Smooth muscle cell (in vitro differentiated cells): Measurements from ENCODE around the gene JPH4. TPM values are rescaled to one million over a fixed set of nuclear protein-coding genes. Genes with fewer than 3 reads are reported as not detected.

Source experiments
- DNase-seq: peaks from one replicate; lab custom pipeline; 2025; ENCODE audit not compliant: unreplicated experiment; lab: John Stamatoyannopoulos, UW
- H2AFZ ChIP-seq: fragments of 200-600 bp; sonication (generic); 2 replicates; pipeline ENCODE4 v1.6.0; 2016; ENCODE audit warnings: antibody characterized with exemption, low read depth, mild to moderate bottlenecking
- H3F3A ChIP-seq: fragments of 200-600 bp; sonication (generic); 2 replicates; pipeline ENCODE4 v1.6.0; 2017; ENCODE audit warnings: antibody characterized with exemption, low read depth
- H3K27ac ChIP-seq: fragments of 200-600 bp; sonication (generic); 2 replicates; pipeline ENCODE4 v1.5.1; 2016; ENCODE audit warnings: low read depth, mild to moderate bottlenecking
- H3K27me3 ChIP-seq: fragments of 200-600 bp; sonication (generic); 2 replicates; pipeline ENCODE4 v1.6.1; 2016; ENCODE audit warnings: low read depth, mild to moderate bottlenecking
- H3K36me3 ChIP-seq: fragments of 200-600 bp; sonication (generic); 2 replicates; pipeline ENCODE4 v1.5.1; 2016; ENCODE audit warnings: low read depth
- H3K4me1 ChIP-seq: fragments of 200-600 bp; sonication (generic); 2 replicates; pipeline ENCODE4 v1.5.1; 2016; ENCODE audit warnings: low read depth
- H3K4me2 ChIP-seq: fragments of 200-600 bp; sonication (generic); 2 replicates; pipeline ENCODE4 v1.6.0; 2016; ENCODE audit warnings: mild to moderate bottlenecking
- H3K4me3 ChIP-seq: fragments of 200-600 bp; sonication (generic); 2 replicates; pipeline ENCODE4 v1.5.1; 2016; ENCODE audit warnings: mild to moderate bottlenecking
- H3K79me2 ChIP-seq: fragments of 200-600 bp; sonication (generic); 2 replicates; pipeline ENCODE4 v1.6.0; 2016; ENCODE audit warnings: low read depth, mild to moderate bottlenecking
- H3K9ac ChIP-seq: fragments of 200-600 bp; sonication (generic); 2 replicates; pipeline ENCODE4 v1.6.0; 2016; ENCODE audit warnings: low read depth
- H3K9me3 ChIP-seq: fragments of 200-600 bp; sonication (generic); replicated peaks from 2 replicates; pipeline ENCODE4 v1.5.1; 2016; ENCODE audit warnings: low read depth
- H4K20me1 ChIP-seq: fragments of 200-600 bp; sonication (generic); 2 replicates; pipeline ENCODE4 v1.6.0; 2016; ENCODE audit warnings: low read depth
- WGBS: methylation state at CpG from one replicate; pipeline ENCODE4 v1.1.7; 2016; ENCODE audit warnings: low lambda C conversion rate; 5-methylcytosine and 5-hydroxymethylcytosine counted together
- polyA plus RNA-seq: library from polyadenylated mRNA; unstranded; fragments of >200 nt; fragmentation: Nextera tagmentation; extraction: Ambion mirVana; gene quantifications from 2 replicates; pipeline ENCODE4 v1.2.1, GENCODE V29; 2016
- total RNA-seq: library from RNA; depleted of rRNA; stranded (reverse); fragments of >200 nt; gene quantifications from 2 replicates; pipeline ENCODE4 v1.2.3, GENCODE V29; 2014
- TF ChIP-seq, protein P1 (sequence below): fragments of 200-600 bp; sonication (generic); IDR thresholded peaks from 2 replicates; pipeline ENCODE4 v1.5.1; 2017; ENCODE audit warnings: borderline replicate concordance, mild to moderate bottlenecking, antibody characterized with exemption; ENCODE audit not compliant: insufficient read depth, poor library complexity, severe bottlenecking

JPH4 gene
- total and polyA plus RNA-seq, 2 experiments from 2014 or later = 2.4 TPM; not detected in 1

DNA sequence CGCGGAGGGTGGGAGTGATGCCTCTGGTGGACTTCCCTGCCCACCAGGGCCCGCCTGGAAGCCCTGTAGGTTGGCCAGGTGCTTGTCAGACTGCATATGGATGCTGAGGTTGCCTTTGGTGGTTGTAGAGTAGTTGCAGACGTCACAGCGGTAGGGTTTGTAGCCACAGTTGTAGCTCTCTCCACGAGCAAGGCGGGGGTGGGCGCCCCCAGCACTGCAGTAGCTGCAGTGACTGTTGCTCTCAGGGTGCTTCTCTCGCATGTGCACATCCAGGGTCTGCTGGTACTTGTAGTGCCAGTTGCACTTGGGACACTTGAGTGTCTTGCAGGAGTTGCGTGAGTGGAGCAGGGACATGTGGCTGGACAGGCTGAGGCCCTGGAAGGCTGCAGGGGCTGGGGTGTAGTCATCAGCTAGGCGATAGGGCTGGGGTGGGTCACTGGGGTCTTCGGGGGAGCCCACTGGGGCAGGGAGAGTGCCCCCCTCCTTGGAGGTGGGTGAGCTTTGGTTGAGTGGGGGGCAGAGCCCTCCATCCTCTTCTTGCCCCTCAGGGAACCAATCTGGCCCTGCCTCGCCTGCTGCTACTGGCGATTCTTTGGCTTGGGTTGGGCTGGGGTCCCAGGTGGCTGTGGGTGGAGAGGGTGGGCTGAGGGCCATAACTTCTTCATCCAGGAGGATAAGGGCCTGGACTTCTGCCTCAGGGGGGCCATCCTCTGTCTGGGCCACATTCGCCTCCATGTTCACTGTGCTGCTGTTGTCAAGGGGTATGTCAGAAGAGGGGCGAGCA, 44.7 kb downstream of the JPH4 start:
- H3K4me1 ChIP-seq = peaks cover 16% of the 10 kb centered on the region
- H3K9ac ChIP-seq = no peak overlapping the region
- H3K36me3 ChIP-seq = no peaks in the 10 kb centered on the region
- H3F3A ChIP-seq = peaks cover 13% of the 10 kb centered on the region
- H3K4me3 ChIP-seq = no peak overlapping the region
- H3K79me2 ChIP-seq = no peaks in the 10 kb centered on the region
- DNase-seq = no peak
- H3K27ac ChIP-seq = no peak overlapping the region
- H3K4me2 ChIP-seq = no peak overlapping the region
- H3K27me3 ChIP-seq = no peaks in the 10 kb centered on the region
- no peaks in the 10 kb centered on the region for H3K9me3 ChIP-seq
- 97% methylated on average over 16 of the region's 16 CpGs for WGBS
- no peak overlapping the region for H2AFZ ChIP-seq
- TF ChIP-seq, protein P1, sequence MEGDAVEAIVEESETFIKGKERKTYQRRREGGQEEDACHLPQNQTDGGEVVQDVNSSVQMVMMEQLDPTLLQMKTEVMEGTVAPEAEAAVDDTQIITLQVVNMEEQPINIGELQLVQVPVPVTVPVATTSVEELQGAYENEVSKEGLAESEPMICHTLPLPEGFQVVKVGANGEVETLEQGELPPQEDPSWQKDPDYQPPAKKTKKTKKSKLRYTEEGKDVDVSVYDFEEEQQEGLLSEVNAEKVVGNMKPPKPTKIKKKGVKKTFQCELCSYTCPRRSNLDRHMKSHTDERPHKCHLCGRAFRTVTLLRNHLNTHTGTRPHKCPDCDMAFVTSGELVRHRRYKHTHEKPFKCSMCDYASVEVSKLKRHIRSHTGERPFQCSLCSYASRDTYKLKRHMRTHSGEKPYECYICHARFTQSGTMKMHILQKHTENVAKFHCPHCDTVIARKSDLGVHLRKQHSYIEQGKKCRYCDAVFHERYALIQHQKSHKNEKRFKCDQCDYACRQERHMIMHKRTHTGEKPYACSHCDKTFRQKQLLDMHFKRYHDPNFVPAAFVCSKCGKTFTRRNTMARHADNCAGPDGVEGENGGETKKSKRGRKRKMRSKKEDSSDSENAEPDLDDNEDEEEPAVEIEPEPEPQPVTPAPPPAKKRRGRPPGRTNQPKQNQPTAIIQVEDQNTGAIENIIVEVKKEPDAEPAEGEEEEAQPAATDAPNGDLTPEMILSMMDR = no peak
- no peaks in the 10 kb centered on the region for H4K20me1 ChIP-seq

DNA sequence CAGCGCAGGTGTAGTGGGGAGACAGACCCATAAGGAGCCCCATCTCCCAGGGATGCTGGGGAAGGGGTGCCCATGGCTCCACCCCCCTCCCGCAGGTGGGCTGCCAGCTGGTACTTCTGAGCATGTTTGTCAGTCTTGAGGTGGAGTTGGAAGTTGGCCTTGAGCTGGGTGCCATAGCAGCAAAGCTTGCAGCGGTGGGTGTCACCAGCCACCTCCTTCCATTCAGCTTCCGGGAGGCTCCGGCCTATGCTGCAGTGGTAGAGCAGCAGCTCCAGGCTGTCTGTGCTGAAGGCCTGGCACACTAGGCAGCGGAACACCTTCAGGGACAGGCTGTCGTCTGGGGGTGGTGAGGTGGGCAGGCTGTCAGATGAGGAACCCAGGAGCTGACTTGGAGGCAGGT, 45.9 kb downstream of the JPH4 start:
- Histone ChIP-seq H3K27me3 (no peaks in the 10 kb centered on the region), H3K4me2 (no peak overlapping the region), H3K9me3 (no peaks in the 10 kb centered on the region), H3K4me3 (no peak overlapping the region), H3K27ac (no peak overlapping the region), H3K36me3 (no peaks in the 10 kb centered on the region), H3F3A (peaks cover 2% of the 10 kb centered on the region), H3K4me1 (peaks cover 4% of the 10 kb centered on the region), H3K9ac (no peak overlapping the region), H4K20me1 (no peaks in the 10 kb centered on the region), H2AFZ (no peak overlapping the region), H3K79me2 (no peaks in the 10 kb centered on the region)
- no peak for DNase-seq
- TF ChIP-seq, protein P1 = no peak
- 99% methylated on average over 7 of the region's 7 CpGs for WGBS

DNA sequence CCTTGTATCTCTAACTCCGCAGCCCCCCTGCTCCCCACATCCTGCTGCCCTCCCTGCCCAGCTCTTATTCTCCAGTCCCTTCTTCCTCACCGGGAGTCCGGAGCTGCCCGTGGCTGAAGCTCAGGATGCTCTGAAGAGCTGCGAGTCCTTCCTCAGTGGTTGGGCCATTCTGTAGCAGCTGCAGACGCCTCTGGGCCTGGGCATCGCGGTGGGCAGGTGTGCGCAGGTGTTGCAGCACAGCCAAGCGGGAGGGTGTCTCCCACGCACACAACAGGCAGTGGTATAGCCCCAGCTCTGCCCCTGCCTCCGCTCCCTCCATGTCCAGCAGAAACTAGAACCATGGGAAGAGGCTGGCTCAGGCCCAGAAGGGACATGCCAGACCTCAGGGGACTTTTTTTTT, 47.2 kb downstream of the JPH4 start:
- Histone ChIP-seq H3K9me3 (no peaks in the 10 kb centered on the region), H2AFZ (no peak overlapping the region), H3K4me3 (no peak overlapping the region), H3F3A (no peaks in the 10 kb centered on the region), H3K27ac (no peak overlapping the region), H3K4me2 (no peak overlapping the region), H4K20me1 (no peaks in the 10 kb centered on the region), H3K36me3 (no peaks in the 10 kb centered on the region), H3K79me2 (no peaks in the 10 kb centered on the region), H3K27me3 (no peaks in the 10 kb centered on the region), H3K9ac (no peak overlapping the region), H3K4me1 (no peaks in the 10 kb centered on the region)
- DNase-seq = no peak
- 98% methylated on average over 12 of the region's 12 CpGs for WGBS
- TF ChIP-seq, protein P1 = no peak

DNA sequence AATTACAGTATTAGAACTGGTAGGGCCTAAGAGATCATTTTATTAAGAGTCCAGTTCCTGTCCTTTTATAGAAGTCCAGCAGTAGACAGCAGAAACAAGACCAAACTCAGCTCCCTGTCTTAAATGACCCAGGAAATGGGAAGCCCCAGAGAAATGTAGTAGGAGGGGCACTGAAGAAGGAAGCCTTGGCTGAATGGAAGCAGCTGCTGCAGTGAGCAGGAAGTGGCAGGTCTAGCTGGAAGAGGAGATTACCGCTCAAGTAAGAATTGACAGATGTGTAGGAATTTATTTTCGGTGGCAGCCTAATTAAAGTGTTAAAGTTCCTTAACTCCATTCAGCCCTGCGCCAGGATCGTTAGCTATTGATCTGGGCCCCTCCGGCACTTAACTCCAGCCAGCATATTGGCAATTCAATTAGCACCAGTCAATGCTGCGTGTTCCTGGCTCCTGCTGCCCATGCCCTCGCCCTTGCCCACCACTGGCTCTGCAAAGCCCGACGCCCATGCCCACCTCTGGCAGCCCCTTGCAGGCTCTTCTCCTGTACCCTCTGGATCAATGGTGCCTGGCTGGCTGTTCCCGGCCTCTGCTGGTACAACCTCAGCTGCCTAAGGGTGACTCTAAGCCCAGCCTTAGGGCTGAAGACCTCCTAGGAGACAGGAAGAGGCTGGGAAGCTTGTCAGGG, 48.1 kb downstream of the JPH4 start:
- no peak overlapping the region for H3K4me2 ChIP-seq
- H3K27me3 ChIP-seq = no peaks in the 10 kb centered on the region
- no peaks in the 10 kb centered on the region for H3F3A ChIP-seq
- no peak for DNase-seq
- no peaks in the 10 kb centered on the region for H3K36me3 ChIP-seq
- H2AFZ ChIP-seq = no peak overlapping the region
- TF ChIP-seq, protein P1 = no peak
- no peaks in the 10 kb centered on the region for H4K20me1 ChIP-seq
- H3K4me3 ChIP-seq = no peak overlapping the region
- H3K27ac ChIP-seq = no peak overlapping the region
- H3K9ac ChIP-seq = no peak overlapping the region
- H3K4me1 ChIP-seq = no peaks in the 10 kb centered on the region
- H3K9me3 ChIP-seq = no peaks in the 10 kb centered on the region
- WGBS = 91% methylated on average over 10 of the region's 10 CpGs
- no peaks in the 10 kb centered on the region for H3K79me2 ChIP-seq
